ENCODE measurements around the gene SCOC.
A peak's percentile ranks its signal among the peaks of the same experiment; 100 is the strongest.

SCOC gene

GRCh38 chr4:140373328-140374129, at the start of gene SCOC:
Gene SCOC, plus strand, starts transcription at chr4:140373646. Its CDS starts 5,525 bp downstream, at chr4:140379171.
- peak; percentile 98 for DNase-seq
- in situ Hi-C loops (cut with HindIII; ENCODE audit: low pct_ligation_motif_present, low pct_unique_long_range_greater_than_20kb, low sequenced_read_pairs) = no loop called here

GRCh38 chr4:140326395-140326993, 47.0 kb upstream of the SCOC start:
- peak; percentile 46 for DNase-seq

GRCh38 chr4:140330311-140330900, 43.0 kb upstream of the SCOC start:
- DNase-seq = peak; percentile 21

More at GRCh38 chr4:140326395-140326993, 47.0 kb upstream of the SCOC start:
- in situ Hi-C loops (cut with HindIII; ENCODE audit: low pct_ligation_motif_present, low pct_unique_long_range_greater_than_20kb, low sequenced_read_pairs) = no loop called here

GRCh38 chr4:140331245-140331644, 42.2 kb upstream of the SCOC start:
- no peak for DNase-seq
- in situ Hi-C loops (cut with HindIII; ENCODE audit: low pct_ligation_motif_present, low pct_unique_long_range_greater_than_20kb, low sequenced_read_pairs) = no loop called here

More at GRCh38 chr4:140330311-140330900, 43.0 kb upstream of the SCOC start:
- in situ Hi-C loops (cut with HindIII; ENCODE audit: low pct_ligation_motif_present, low pct_unique_long_range_greater_than_20kb, low sequenced_read_pairs) = no loop called here

GRCh38 chr4:140331876-140332275, 41.6 kb upstream of the SCOC start:
- no peak for DNase-seq
- in situ Hi-C loops (cut with HindIII; ENCODE audit: low pct_ligation_motif_present, low pct_unique_long_range_greater_than_20kb, low sequenced_read_pairs) = no loop called here

- in situ Hi-C loops (cut with HindIII; ENCODE audit: low pct_ligation_motif_present, low pct_unique_long_range_greater_than_20kb, low sequenced_read_pairs) = no loop called here
- DNase-seq = no peak
Measured at GRCh38 chr4:140332734-140333133, 40.7 kb upstream of the SCOC start.

- no peak for DNase-seq
- in situ Hi-C loops (cut with HindIII; ENCODE audit: low pct_ligation_motif_present, low pct_unique_long_range_greater_than_20kb, low sequenced_read_pairs) = no loop called here
Measured at GRCh38 chr4:140333523-140333922, 39.9 kb upstream of the SCOC start.

GRCh38 chr4:140335076-140335475, 38.4 kb upstream of the SCOC start:
- DNase-seq = no peak

GRCh38 chr4:140336730-140337129, 36.7 kb upstream of the SCOC start:
- in situ Hi-C loops (cut with HindIII; ENCODE audit: low pct_ligation_motif_present, low pct_unique_long_range_greater_than_20kb, low sequenced_read_pairs) = no loop called here
- no peak for DNase-seq

More at GRCh38 chr4:140335076-140335475, 38.4 kb upstream of the SCOC start:
- in situ Hi-C loops (cut with HindIII; ENCODE audit: low pct_ligation_motif_present, low pct_unique_long_range_greater_than_20kb, low sequenced_read_pairs) = no loop called here

- no peak for DNase-seq
- in situ Hi-C loops (cut with HindIII; ENCODE audit: low pct_ligation_motif_present, low pct_unique_long_range_greater_than_20kb, low sequenced_read_pairs) = no loop called here
Measured at GRCh38 chr4:140342620-140343019, 30.8 kb upstream of the SCOC start.

GRCh38 chr4:140343303-140343702, 30.1 kb upstream of the SCOC start:
- DNase-seq = peak; percentile 45
- in situ Hi-C loops (cut with HindIII; ENCODE audit: low pct_ligation_motif_present, low pct_unique_long_range_greater_than_20kb, low sequenced_read_pairs) = no loop called here

- no peak for DNase-seq
- in situ Hi-C loops (cut with HindIII; ENCODE audit: low pct_ligation_motif_present, low pct_unique_long_range_greater_than_20kb, low sequenced_read_pairs) = no loop called here
Measured at GRCh38 chr4:140344101-140344500, 29.3 kb upstream of the SCOC start.

GRCh38 chr4:140344621-140345020, 28.8 kb upstream of the SCOC start:
- DNase-seq = no peak
- in situ Hi-C loops (cut with HindIII; ENCODE audit: low pct_ligation_motif_present, low pct_unique_long_range_greater_than_20kb, low sequenced_read_pairs) = no loop called here

- in situ Hi-C loops (cut with HindIII; ENCODE audit: low pct_ligation_motif_present, low pct_unique_long_range_greater_than_20kb, low sequenced_read_pairs) = no loop called here
- DNase-seq = no peak
Measured at GRCh38 chr4:140346136-140346535, 27.3 kb upstream of the SCOC start.

- in situ Hi-C loops (cut with HindIII; ENCODE audit: low pct_ligation_motif_present, low pct_unique_long_range_greater_than_20kb, low sequenced_read_pairs) = no loop called here
- DNase-seq = no peak
Measured at GRCh38 chr4:140349816-140350215, 23.6 kb upstream of the SCOC start.

GRCh38 chr4:140351093-140352075, 22.1 kb upstream of the SCOC start:
- in situ Hi-C loops (cut with HindIII; ENCODE audit: low pct_ligation_motif_present, low pct_unique_long_range_greater_than_20kb, low sequenced_read_pairs) = no loop called here
- no peak for DNase-seq

- DNase-seq = no peak
- in situ Hi-C loops (cut with HindIII; ENCODE audit: low pct_ligation_motif_present, low pct_unique_long_range_greater_than_20kb, low sequenced_read_pairs) = no loop called here
Measured at GRCh38 chr4:140353786-140354185, 19.7 kb upstream of the SCOC start.

GRCh38 chr4:140355288-140355687, 18.2 kb upstream of the SCOC start:
- no peak for DNase-seq
- in situ Hi-C loops (cut with HindIII; ENCODE audit: low pct_ligation_motif_present, low pct_unique_long_range_greater_than_20kb, low sequenced_read_pairs) = no loop called here
